GM10266 (cell line): Measurements from ENCODE around the gene JMJD7.

Source experiments
- DNase-seq: peaks from one replicate; pipeline ENCODE4 v3.0.0; 2012; ENCODE audit errors: extremely low spot score
- TF ChIP-seq, protein P1 (sequence below): IDR thresholded peaks from 2 replicates; pipeline ENCODE4 v1.5.1; 2012; ENCODE audit warnings: mild to moderate bottlenecking, low read depth; ENCODE audit not compliant: control insufficient read depth, insufficient read depth; ENCODE audit errors: missing control alignments

The JMJD7 gene

GRCh38 chr15:41856716-41857115 lies 28.8 kb downstream of the JMJD7 start:
- DNase-seq, result no peak
- TF ChIP-seq, protein P1, sequence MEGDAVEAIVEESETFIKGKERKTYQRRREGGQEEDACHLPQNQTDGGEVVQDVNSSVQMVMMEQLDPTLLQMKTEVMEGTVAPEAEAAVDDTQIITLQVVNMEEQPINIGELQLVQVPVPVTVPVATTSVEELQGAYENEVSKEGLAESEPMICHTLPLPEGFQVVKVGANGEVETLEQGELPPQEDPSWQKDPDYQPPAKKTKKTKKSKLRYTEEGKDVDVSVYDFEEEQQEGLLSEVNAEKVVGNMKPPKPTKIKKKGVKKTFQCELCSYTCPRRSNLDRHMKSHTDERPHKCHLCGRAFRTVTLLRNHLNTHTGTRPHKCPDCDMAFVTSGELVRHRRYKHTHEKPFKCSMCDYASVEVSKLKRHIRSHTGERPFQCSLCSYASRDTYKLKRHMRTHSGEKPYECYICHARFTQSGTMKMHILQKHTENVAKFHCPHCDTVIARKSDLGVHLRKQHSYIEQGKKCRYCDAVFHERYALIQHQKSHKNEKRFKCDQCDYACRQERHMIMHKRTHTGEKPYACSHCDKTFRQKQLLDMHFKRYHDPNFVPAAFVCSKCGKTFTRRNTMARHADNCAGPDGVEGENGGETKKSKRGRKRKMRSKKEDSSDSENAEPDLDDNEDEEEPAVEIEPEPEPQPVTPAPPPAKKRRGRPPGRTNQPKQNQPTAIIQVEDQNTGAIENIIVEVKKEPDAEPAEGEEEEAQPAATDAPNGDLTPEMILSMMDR, result no peak

DNA sequence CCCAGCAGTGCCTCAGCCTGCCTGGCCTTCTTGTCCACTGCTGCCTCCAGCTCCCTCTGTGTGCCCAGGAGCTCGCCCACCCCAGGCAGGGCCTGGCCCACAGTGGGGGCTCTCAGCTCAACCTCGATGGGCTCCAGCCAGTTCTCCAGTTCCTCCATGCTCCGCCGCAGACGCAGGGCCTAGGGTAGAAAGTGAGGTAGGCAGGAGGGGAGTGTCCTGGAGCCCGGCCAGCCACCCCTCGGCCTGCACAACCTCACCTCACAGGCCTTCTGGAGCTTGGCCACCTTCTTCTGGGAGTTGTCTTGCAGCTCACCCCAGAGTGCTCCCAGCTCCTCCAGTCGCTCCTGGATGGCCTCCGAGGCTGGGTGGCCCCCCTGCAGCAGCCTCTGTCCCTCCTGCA lies 29.4 kb downstream of the JMJD7 start:
- TF ChIP-seq, protein P1, result no peak
- no peak for DNase-seq

- TF ChIP-seq, protein P1, result no peak
- no peak for DNase-seq
Observed at GRCh38 chr15:41858756-41859155, 30.9 kb downstream of the JMJD7 start.

- DNase-seq, result no peak
- TF ChIP-seq, protein P1, result peak; percentile 36
Observed at GRCh38 chr15:41860049-41860828, 32.3 kb downstream of the JMJD7 start.

DNA sequence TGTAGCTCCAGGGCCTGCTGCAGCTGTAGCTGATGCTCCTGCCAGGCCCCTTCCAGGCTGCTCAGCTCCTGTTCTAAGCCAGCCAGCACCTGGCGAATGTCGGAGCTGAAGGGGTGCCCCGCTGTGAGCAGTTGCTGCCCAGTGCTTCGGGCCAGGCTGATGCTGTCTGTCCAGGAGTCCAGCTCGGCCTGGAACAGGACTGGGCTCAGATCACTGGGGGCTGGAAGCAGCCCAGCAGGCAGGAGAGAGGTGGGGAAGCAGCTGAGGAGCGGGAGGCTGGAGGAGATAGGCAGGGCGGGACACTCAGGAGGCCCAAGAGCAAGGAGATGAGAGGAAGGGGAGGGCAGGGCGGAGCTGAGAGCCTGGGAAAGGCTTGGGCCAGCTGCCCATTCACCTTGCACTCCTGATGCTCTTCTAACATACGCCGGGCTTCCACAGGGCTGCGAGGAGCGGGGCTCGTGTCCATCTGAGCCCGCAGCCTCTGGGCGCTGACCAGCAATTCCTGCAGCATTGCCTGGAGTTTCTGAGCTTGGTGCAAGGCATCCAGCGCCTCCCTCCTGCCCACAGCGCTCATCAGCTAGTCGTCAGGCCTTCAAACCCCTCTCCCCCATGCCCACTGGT lies 34.0 kb downstream of the JMJD7 start:
- TF ChIP-seq, protein P1, result no peak
- DNase-seq, result no peak

- DNase-seq, result no peak
- TF ChIP-seq, protein P1, result no peak
Observed at GRCh38 chr15:41862515-41863116, 34.7 kb downstream of the JMJD7 start.

DNA sequence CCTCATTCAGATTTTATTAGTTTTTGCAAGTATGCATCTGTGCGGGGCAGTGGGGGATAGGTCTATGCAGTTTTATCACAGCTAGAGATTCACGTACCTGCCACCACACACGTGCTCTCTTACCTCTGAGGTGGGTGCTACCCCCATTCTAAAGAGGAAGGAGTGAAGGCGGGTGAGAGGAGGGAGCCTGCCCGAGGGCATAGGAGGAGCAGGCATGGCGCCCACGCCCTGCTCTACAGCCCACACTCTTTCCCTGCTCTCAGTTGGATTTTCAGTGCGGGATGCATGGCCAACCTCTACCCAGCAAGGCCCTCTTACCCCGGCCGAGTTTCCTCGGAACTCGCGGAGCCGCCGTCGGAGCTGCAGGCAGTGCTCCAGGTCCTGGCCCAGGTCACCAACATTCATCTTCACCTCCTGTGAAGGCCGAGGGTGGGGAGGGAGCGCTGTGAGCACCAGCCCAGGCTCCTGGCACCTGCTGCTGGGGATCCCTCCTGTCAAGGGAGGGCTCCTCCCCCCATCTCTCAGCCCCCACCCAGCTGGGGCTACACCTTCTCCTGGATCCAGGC lies 37.7 kb downstream of the JMJD7 start:
- no peak for DNase-seq
- TF ChIP-seq, protein P1, result no peak
